ENCODE measurements around the gene FGF12.

DNA sequence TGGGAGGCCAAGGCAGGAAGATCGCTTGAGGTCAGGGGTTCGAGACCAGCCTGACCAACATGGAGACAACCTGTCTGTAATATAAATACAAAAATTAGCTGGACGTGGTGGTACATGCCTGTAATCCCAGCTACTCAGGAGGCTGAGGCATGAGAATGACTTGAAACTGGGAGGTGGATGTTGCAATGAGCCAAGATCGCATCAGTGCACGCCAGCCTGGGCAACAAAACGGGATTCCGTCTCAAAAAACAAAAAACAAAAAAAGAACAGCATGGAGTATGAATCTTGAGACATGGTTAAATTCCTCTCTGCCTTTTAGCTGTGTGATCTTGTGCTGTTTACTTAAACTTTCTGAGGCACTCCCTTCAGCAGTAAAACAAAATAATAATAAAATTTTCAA is 244.9 kb downstream of the FGF12 start:
- TF ChIP-seq, protein P1, sequence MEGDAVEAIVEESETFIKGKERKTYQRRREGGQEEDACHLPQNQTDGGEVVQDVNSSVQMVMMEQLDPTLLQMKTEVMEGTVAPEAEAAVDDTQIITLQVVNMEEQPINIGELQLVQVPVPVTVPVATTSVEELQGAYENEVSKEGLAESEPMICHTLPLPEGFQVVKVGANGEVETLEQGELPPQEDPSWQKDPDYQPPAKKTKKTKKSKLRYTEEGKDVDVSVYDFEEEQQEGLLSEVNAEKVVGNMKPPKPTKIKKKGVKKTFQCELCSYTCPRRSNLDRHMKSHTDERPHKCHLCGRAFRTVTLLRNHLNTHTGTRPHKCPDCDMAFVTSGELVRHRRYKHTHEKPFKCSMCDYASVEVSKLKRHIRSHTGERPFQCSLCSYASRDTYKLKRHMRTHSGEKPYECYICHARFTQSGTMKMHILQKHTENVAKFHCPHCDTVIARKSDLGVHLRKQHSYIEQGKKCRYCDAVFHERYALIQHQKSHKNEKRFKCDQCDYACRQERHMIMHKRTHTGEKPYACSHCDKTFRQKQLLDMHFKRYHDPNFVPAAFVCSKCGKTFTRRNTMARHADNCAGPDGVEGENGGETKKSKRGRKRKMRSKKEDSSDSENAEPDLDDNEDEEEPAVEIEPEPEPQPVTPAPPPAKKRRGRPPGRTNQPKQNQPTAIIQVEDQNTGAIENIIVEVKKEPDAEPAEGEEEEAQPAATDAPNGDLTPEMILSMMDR (IDR thresholded peaks at IDR 0.05) = no peak
- TF ChIP-seq POLR2AphosphoS5 (IDR thresholded peaks at IDR 0.05; ENCODE audit: low read depth, low read length) (no peak), SIN3A (IDR thresholded peaks at IDR 0.05; ENCODE audit: borderline replicate concordance, insufficient read depth, low read depth, low read length) (no peak)
- TF ChIP-seq, protein P2, sequence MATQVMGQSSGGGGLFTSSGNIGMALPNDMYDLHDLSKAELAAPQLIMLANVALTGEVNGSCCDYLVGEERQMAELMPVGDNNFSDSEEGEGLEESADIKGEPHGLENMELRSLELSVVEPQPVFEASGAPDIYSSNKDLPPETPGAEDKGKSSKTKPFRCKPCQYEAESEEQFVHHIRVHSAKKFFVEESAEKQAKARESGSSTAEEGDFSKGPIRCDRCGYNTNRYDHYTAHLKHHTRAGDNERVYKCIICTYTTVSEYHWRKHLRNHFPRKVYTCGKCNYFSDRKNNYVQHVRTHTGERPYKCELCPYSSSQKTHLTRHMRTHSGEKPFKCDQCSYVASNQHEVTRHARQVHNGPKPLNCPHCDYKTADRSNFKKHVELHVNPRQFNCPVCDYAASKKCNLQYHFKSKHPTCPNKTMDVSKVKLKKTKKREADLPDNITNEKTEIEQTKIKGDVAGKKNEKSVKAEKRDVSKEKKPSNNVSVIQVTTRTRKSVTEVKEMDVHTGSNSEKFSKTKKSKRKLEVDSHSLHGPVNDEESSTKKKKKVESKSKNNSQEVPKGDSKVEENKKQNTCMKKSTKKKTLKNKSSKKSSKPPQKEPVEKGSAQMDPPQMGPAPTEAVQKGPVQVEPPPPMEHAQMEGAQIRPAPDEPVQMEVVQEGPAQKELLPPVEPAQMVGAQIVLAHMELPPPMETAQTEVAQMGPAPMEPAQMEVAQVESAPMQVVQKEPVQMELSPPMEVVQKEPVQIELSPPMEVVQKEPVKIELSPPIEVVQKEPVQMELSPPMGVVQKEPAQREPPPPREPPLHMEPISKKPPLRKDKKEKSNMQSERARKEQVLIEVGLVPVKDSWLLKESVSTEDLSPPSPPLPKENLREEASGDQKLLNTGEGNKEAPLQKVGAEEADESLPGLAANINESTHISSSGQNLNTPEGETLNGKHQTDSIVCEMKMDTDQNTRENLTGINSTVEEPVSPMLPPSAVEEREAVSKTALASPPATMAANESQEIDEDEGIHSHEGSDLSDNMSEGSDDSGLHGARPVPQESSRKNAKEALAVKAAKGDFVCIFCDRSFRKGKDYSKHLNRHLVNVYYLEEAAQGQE (IDR thresholded peaks at IDR 0.05; ENCODE audit: insufficient read depth in 1 of 2, low read depth in 2 of 2, low read length in 1 of 2) = no peak

Data from Panc1 (cell line).